H1 (cell line): ENCODE data around the gene STAM.

Source experiments
- CBX5 ChIP-seq: fragments of 300-800, 300-1000 bp; sonication (generic); IDR thresholded peaks from 2 replicates; pipeline ENCODE4 v1.7.1; 2016; ENCODE audit warnings: antibody characterized with exemption, low read length, low read depth
- CHD2 ChIP-seq: IDR thresholded peaks from 2 replicates; pipeline ENCODE4 v1.6.1; 2012; ENCODE audit warnings: low read length, improper control_type of control experiment
- CTCF ChIP-seq, 3 experiments: IDR thresholded peaks; 1 replicate in 2 of 3; 2 replicates in 1 of 3; pipeline versions ENCODE4 v1.5.1 to v1.6.1; 2011; ENCODE audit warnings: low read length in 3 of 3, mild to moderate bottlenecking in 3 of 3, inconsistent platforms in 2 of 3, low read depth in 1 of 3, moderate library complexity in 1 of 3; ENCODE audit not compliant: insufficient read depth in 1 of 3; ENCODE audit errors: control extremely low read depth in 1 of 3
- EP300 ChIP-seq, 2 experiments: IDR thresholded peaks; 1 replicate in 1 of 2; 2 replicates in 1 of 2; pipeline ENCODE4 v1.6.1; 2011 to 2012; ENCODE audit warnings: low read depth in 2 of 2, low read length in 2 of 2, mild to moderate bottlenecking in 2 of 2, borderline replicate concordance in 1 of 2, inconsistent platforms in 1 of 2, moderate library complexity in 1 of 2
- EZH2 ChIP-seq: fragments of 200-600 bp; sonication (generic); IDR thresholded peaks from 2 replicates; pipeline ENCODE4 v1.7.1; 2012; ENCODE audit warnings: low read depth, mild to moderate bottlenecking, moderate library complexity, low read length, inconsistent platforms; ENCODE audit not compliant: severe bottlenecking
- JUND ChIP-seq: IDR thresholded peaks from 2 replicates; pipeline ENCODE4 v1.6.1; 2011; ENCODE audit warnings: mild to moderate bottlenecking, improper control_type of control experiment, low read length
- MAX ChIP-seq: IDR thresholded peaks from 2 replicates; pipeline ENCODE4 v1.6.1; 2012; ENCODE audit warnings: inconsistent platforms
- POLR2A ChIP-seq, 2 experiments: IDR thresholded peaks; 1 replicate in 1 of 2; 2 replicates in 1 of 2; pipeline ENCODE4 v1.6.1; 2011; ENCODE audit warnings: low read depth in 2 of 2, low read length in 2 of 2, mild to moderate bottlenecking in 2 of 2; ENCODE audit errors: control extremely low read depth in 1 of 2
- SIN3A ChIP-seq, 2 experiments: IDR thresholded peaks in 1 of 2; conservative IDR thresholded peaks in 1 of 2; 2 replicates each; pipeline ENCODE4 v1.6.1; 2011 to 2012; ENCODE audit warnings: low read length in 2 of 2, improper control_type of control experiment in 1 of 2, low read depth in 1 of 2, mild to moderate bottlenecking in 1 of 2
- TBP ChIP-seq: IDR thresholded peaks from 2 replicates; pipeline ENCODE4 v1.6.1; 2011; ENCODE audit warnings: low read depth, low read length, improper control_type of control experiment

- no peak for TF ChIP-seq JUND
- TF ChIP-seq CTCF (IDR thresholded peaks at IDR 0.05; ENCODE audit: control extremely low read depth in 1 of 3, insufficient read depth in 1 of 3, low read depth in 1 of 3, low read length in 3 of 3), result no peak
- no peak for TF ChIP-seq TBP
- TF ChIP-seq CHD2, result no peak
- TF ChIP-seq CBX5, result no peak
- no peak for TF ChIP-seq SIN3A (conservative IDR thresholded peaks at IDR 0.05 in 1 of 2, IDR thresholded peaks at IDR 0.05 in 1 of 2; ENCODE audit: low read depth in 1 of 2, low read length in 2 of 2)
- TF ChIP-seq EP300 (IDR thresholded peaks at IDR 0.05; ENCODE audit: borderline replicate concordance in 1 of 2, low read depth in 2 of 2, low read length in 2 of 2), result no peak
- no peak for TF ChIP-seq POLR2A (IDR thresholded peaks at IDR 0.05; ENCODE audit: control extremely low read depth in 1 of 2, low read depth in 2 of 2, low read length in 2 of 2)
- TF ChIP-seq MAX, result no peak
- no peak for TF ChIP-seq EZH2
These were observed 65.5 kb downstream of the STAM start for GRCh38 chr10:17709492-17709891.
